ENCODE measurements around the gene CPAMD8.
"Not testable (repeated sequence)": the region's sequence is repeated elsewhere in the genome, so short reads cannot be mapped to it uniquely, and the experiment has no call there.

Gene CPAMD8

DNA sequence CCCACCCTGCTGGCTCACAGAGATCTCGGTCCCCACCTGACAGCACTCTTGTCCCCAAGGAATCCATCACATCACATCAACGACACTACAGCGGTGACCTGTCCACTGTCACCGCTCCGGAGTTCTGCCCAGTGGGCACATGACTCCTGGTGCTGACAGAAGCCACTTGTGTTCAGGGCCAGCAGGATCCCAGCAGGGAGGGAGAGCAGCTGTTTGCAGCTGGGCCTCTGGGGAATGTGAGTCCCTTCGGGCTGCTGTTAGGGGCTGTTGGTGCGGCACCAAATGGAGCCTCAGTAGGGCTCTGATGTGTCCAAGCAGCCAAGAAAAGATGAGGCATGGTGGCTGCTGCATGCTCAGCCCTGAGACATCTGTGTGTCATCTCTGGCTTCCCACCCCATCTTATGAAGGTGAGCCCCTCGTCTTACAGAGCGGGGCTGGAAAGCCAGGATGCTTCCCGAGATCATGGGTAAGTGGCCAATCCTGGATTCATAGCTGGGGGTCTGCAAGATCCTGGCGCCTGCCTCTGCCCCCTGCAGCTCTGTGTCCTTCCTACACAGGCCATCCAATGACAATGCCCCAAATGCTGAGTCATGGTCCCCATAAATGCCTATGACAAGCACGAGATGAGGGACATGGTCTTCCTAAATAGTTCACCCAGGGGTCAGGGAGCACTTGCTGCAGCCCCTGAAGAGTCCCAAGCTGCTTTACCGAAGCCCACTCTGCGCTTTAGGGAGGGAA is 81.8 kb downstream of the CPAMD8 start:
- no peak for DNase-seq

- DNase-seq = no peak
These were observed 82.5 kb downstream of the CPAMD8 start for GRCh38 chr19:16943942-16944625.

DNA sequence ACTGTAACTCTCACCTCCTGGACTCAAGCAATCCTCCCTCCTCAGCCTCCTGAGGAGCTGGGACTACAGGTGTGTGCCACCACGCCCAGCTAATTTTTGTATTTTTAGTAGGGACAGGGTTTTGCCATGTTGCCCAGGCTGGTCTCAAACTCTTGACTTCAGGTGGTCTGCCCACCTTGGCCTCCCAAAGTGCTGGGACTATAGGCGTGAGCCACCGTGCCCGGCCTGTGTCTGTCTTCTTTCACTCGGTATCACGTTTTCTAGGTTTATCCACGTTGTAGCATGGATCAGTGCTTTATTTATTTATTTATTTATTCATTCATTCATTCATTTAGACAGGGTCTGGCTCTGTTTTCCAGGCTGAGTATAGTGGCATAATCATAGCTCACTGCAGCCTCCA is 83.5 kb downstream of the CPAMD8 start:
- DNase-seq = not testable (repeated sequence)

DNA sequence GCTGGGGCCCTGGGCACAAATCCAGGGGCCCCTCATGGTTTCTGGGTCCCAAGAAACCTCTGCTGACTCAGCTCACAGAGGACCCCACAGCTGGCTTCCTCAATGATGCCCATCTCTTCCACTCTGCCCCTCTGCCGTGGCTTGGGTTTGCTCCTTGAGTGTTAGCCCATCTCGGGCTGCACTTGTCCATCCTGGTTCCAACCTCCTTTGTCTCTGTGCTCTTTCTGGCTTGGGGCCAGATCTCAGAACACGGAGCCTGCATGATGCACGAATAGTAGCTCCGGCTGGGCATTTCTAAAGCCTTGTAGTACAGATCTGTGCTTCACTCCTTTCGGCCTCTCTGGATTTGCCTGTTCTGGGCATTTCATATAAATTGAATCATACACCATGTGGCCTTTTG is 84.0 kb downstream of the CPAMD8 start:
- DNase-seq = no peak

GRCh38 chr19:16940626-16941025 is 86.0 kb downstream of the CPAMD8 start:
- no peak for DNase-seq

DNA sequence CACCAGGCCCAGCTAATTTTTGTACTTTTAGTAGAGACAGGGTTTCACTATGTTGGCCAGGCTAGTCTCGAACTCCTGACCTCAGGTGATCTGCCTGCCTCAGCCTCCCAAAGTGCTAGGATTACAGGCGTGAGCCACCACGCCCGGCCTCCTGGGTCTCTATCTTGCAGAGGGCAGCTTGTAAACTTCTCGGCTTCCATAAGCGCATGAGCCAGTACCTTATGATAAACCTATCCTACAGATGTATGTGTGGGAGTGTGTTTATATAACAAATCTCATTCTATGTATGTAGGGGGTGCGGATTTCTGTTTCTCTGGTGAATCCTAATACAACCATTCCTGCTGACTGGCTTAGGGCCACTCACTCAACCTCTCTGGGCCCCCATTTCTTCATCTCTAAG is 86.5 kb downstream of the CPAMD8 start:
- not testable (repeated sequence) for DNase-seq

- DNase-seq = no peak
These were observed 88.4 kb downstream of the CPAMD8 start for GRCh38 chr19:16938211-16938610.

DNA sequence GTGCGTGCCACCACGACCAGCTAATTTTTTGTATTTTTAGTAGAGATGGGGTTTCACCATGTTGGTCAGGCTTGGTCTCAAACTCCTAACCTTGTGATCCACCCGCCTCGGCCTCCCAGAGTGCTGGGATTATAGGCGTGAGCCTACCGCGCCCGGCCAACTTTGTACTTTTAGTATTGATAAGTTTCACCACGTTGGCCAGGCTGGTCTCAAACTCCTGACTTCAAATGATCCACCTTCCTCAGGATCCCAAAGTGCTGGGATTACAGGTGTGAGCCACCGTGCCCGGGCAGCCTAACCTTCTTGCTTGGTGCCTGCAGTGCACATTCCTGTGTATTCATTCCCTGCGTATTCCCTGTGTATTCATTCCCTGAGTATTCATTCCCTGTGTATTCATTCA is 88.8 kb downstream of the CPAMD8 start:
- DNase-seq = not testable (repeated sequence)

DNA sequence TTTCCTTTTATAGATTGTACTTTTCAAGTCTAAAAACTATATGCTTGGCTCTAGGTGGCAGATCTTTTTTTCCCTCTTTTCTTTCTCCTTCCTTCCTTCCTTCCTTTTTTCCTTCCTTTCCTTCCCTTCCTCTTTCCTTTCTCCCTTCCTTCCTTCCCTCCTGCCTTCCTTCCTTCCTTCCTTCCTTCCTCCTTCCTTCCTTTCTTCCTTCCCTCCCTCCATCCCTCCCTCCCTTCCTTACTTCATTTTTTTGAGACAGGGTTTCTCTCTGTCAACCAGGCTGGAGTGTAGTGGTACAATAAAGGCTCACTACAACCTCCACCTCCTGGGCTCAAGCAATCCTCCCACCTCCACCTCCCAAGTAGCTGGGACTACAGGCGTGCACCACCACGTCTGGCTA is 89.7 kb downstream of the CPAMD8 start:
- DNase-seq = no peak

DNA sequence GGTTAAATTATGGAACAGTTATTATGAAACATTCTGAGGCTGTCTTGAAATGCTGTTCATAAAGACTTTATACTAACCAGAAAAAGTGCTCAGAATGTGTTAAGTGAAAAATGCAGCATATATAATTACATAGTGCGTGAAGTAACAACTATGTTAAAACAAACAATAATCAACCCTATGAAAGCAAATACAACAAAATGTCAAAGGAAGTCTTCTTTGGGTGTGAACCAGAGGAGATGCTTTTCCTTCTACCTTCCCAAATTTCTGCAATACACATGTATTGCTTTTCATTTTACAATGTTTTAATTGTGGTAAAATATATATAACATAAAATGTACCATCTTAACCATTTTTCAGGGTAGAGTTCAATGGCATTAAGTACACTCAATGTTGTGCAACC is 92.1 kb downstream of the CPAMD8 start:
- no peak for DNase-seq

DNA sequence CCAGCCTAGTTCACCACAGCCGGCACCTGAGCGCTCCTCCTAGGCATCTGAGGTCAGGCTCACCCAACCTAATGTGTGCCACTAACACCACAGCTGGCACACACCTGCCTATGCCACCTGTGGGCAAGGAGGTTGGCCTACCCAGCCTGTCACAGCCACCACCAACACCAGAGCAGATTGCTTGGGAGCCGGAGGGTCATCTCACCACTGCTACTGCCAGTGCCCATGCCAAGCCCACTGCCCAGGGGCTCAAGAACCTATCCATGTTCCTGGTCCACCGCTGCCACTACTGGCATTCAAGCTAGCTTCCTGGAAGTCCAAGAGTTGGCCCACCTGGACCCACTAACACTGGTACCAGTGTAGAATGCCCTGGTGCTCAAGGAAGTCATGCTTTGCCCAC is 95.3 kb downstream of the CPAMD8 start:
- no peak for DNase-seq

GRCh38 chr19:16930753-16931152 is 95.9 kb downstream of the CPAMD8 start:
- DNase-seq = no peak

- DNase-seq = no peak
These were observed 97.7 kb downstream of the CPAMD8 start for GRCh38 chr19:16928916-16929315.

DNA sequence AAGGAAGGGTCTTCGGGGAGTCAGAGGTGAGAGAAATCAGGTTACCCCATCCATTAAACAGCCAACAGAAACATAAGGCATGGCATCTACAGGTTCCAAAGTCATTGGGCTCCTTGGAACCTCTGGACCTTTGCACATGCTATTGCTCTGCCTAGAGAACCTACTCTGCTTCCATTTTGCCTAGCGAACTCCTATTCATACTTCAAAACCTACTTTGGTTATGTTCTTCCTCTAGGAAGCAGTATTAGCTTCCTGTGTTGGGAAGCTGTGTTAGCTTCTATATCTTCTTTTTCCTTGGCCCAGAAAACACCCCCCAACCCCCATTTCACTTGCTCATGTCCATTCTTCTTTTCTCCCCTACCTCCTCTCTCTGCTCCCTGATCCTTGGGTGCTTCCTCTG is 98.3 kb downstream of the CPAMD8 start:
- DNase-seq = no peak

- DNase-seq = no peak
These were observed 98.7 kb downstream of the CPAMD8 start for GRCh38 chr19:16927883-16928282.

GRCh38 chr19:16922949-16923348 is 103.7 kb downstream of the CPAMD8 start:
- DNase-seq = no peak

DNA sequence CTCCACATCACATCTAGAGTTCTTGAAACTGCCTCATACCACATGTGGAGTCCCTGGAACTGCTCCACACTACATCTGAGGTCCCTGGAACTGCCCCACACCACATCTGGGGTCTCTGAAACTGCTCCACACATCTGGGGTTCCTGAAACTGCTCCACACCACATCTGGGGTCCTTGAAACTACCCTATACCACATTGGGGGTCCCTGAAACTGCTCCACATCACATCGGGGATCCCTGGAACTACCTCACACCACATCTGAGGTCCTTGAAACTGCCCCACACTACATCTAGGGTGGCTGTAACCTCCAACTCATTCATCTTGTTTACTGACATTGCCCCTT is 104.0 kb downstream of the CPAMD8 start:
- no peak for DNase-seq

DNA sequence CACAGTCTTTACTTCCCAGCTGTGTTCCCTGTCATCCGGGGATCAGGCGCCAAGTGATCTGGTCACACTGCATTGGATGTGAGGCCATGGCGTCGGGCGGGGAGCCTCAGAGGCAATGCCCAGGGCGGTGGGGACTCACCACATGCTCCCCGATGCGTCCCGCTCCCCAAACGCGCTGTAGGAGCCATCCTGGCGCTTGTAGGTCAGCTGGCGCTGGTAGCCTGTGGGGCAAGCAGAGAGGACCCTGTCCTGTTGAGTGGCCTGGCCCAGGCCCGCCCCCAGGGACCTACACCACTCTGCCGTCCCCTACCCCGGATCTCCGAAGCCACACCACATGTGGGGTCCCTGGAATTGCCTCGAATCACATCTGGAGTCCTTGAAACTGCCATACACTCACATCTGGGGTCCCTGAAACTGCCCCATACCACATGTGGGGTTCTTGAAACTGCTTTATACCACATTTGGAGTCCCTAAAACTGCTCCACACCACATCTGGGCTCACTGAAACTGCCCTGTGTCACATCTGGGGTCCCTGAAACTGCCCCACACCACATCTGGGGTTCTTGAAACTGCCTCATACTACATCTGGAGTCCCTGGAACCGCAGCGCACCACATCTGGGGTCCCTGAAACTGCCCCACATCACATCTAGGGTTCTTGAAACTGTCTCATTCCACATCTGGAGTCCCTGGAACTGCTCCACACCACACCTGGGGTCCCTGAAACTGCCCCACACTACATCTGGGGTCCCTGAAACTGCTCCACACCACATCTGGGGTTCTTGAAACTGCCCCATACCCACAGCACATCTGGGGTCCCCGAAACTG is 104.6 kb downstream of the CPAMD8 start:
- DNase-seq = no peak

DNA sequence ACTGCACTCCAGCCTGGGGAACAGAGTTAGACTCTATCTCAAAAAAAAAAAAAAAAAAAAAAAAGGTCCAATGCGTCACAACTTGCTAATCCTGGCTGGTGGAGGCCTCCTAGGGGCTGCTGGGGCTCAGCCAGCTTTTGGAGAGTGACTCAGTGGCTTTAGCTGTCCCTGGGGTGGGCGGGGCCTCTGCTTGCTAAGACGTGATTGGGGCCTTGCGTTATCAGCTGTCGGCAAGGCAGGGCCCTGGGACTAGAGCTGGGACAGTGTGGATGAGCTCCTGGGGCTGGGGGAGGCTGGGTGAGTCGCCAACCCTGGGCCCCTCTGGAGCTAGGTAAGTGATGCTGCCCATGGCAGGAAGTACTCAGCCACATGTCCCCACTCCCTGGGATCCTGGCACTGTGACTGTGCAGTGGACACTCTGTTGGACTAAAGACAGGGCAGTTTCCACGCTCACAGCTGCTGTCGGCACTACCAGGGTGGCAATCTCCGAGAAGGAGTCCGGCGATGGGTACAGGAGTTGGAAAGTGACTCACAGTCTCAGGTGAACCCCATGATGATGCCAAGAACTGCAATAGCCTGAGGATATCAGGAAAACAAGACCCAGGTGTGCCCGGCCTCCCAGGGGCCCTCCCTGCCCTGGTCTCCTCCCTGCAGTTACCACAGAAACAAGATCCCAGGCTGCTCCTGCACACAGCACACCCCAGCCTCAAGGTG is 105.6 kb downstream of the CPAMD8 start:
- no peak for DNase-seq

- DNase-seq = no peak
These were observed 107.1 kb downstream of the CPAMD8 start for GRCh38 chr19:16919496-16919895.

DNA sequence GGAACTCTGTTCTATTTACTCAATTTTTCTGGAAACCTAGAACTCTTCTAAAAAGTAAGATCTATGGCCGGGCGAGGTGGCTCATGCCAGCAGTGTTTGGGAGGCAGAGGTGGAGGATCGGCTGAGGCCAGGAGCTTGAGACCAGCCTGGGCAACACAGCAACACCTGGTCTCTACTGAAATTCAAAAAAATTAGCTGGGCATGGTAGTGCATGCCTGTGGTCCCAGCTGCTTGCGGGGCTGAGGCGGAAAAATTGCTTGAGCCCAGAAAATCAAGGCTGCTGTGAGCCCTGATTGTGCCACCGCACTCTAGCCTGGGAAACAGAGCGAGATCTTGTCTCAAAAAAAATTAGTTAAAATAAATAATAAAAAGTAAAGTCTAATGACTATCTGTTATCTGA is 109.2 kb downstream of the CPAMD8 start:
- DNase-seq = no peak

- no peak for DNase-seq
These were observed 110.9 kb downstream of the CPAMD8 start for GRCh38 chr19:16915734-16916133.

DNA sequence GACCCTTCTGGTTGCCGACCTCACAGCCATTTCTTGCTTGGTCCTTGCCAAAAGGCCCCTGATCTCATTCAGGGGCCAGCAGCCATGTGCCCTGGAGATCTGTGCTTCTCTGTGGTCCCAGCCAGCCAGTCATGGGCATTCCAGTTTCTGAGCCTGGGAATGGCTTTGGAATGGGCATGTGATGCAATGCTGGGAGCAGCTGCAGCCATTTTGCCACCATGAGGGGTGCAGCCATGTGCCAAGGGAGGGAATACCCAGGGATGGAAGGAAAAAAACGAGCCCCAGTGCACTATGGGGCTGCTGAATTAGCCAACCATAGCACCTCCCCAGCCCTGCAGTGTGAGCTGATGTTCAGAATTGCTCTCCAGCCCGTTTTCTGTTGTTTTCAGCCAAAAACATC is 111.5 kb downstream of the CPAMD8 start:
- no peak for DNase-seq

Measured in NCI-H526 treated with DMSO at 0.1 percent for 48 hours (cell line).